ENCODE data around the gene OLFML1. TPM values are rescaled to one million over a fixed set of nuclear protein-coding genes. Genes with fewer than 3 reads are reported as not detected.

Gene OLFML1
- total and polyA plus RNA-seq, 2 of the 8 experiments (the other 6 are each of a cell fraction or from before 2014, with no cell fraction given) = 0.24 TPM; not detected in 1

- no peak for TF ChIP-seq SAP30 (IDR thresholded peaks at IDR 0.05; ENCODE audit: insufficient read depth, insufficient replicate concordance, low read length)
- no peak for TF ChIP-seq RNF2 (IDR thresholded peaks at IDR 0.05; ENCODE audit: borderline replicate concordance, low read depth, low read length, missing control alignments, poor library complexity, severe bottlenecking)
- TF ChIP-seq GTF2F1 (IDR thresholded peaks at IDR 0.05; ENCODE audit: borderline replicate concordance, low read depth, low read length) = no peak
- TF ChIP-seq NRF1 (IDR thresholded peaks at IDR 0.05; ENCODE audit: low read depth, low read length) = no peak
- TF ChIP-seq FOSL1 (IDR thresholded peaks at IDR 0.05; ENCODE audit: insufficient read depth, low read depth, low read length) = no peak
- no peak for TF ChIP-seq CHD2 (IDR thresholded peaks at IDR 0.05; ENCODE audit: low read length)
- no peak for TF ChIP-seq ASH2L (IDR thresholded peaks at IDR 0.05; ENCODE audit: low read length)
- no peak for TF ChIP-seq KDM4A (IDR thresholded peaks at IDR 0.05; ENCODE audit: low read depth, low read length, severe bottlenecking)
- Histone ChIP-seq H3K9me3 (ENCODE audit: insufficient read depth in 2 of 2, low read depth in 1 of 2, low read length in 1 of 2) (no peaks in the 10 kb centered on the region), H3K14ac (ENCODE audit: insufficient read length) (no peak overlapping the region), H4K8ac (ENCODE audit: extremely low read depth, insufficient read depth, low read length) (no peak overlapping the region), H2AK5ac (ENCODE audit: low read depth, low read length) (no peak overlapping the region), H4K91ac (replicated peaks; ENCODE audit: insufficient read length, low read length) (no peak overlapping the region), H3K4ac (replicated peaks; ENCODE audit: insufficient read length, low read depth, low read length) (no peak overlapping the region), H3K23ac (ENCODE audit: insufficient read length) (no peak overlapping the region), H2BK120ac (replicated peaks; ENCODE audit: low read depth, low read length) (no peak overlapping the region), H3K27me3 (replicated peaks in 1 of 4; ENCODE audit: control insufficient read depth in 3 of 4, extremely low read depth in 1 of 4, insufficient read depth in 3 of 4, low read length in 3 of 4) (no peaks in the 10 kb centered on the region), H3K56ac (replicated peaks; ENCODE audit: insufficient read length, low read depth, low read length) (no peak overlapping the region), H3K79me2 (ENCODE audit: control insufficient read depth in 1 of 2, insufficient read depth in 2 of 2, low read length in 2 of 2) (no peaks in the 10 kb centered on the region), H4K20me1 (replicated peaks in 1 of 2; ENCODE audit: control insufficient read depth in 1 of 2, insufficient read depth in 2 of 2, low read length in 2 of 2) (no peaks in the 10 kb centered on the region), H3K18ac (ENCODE audit: extremely low read depth, low read length) (no peak overlapping the region), H3K27ac (ENCODE audit: low read depth, low read length) (no peak overlapping the region), H3K23me2 (ENCODE audit: low read depth, low read length) (no peaks in the 10 kb centered on the region), H2BK5ac (ENCODE audit: low read depth, low read length) (no peak overlapping the region), H4K5ac (ENCODE audit: insufficient read length, low read depth, low read length) (no peak overlapping the region), H3K4me1 (replicated peaks in 1 of 4; ENCODE audit: control insufficient read depth in 3 of 4, insufficient read depth in 4 of 4, low read length in 3 of 4) (peaks cover 0 to 4% (median 1%) of the 10 kb centered on the region in 4 experiments; a peak in 3 of 7 replicates), H2BK20ac (ENCODE audit: low read length) (no peak overlapping the region), H3K4me2 (ENCODE audit: insufficient read depth in 1 of 2, low read depth in 2 of 2, low read length in 2 of 2) (no peak overlapping the region), H3K79me1 (ENCODE audit: low read depth, low read length) (no peaks in the 10 kb centered on the region), H3K36me3 (ENCODE audit: control insufficient read depth in 2 of 4, insufficient read depth in 4 of 4, low read length in 3 of 4) (no peaks in the 10 kb centered on the region), H2BK12ac (ENCODE audit: low read depth, low read length) (no peak overlapping the region), H2AFZ (ENCODE audit: low read length) (no peak overlapping the region), H2BK15ac (ENCODE audit: low read length) (no peak overlapping the region), H3K4me3 (ENCODE audit: extremely low read depth in 1 of 4, insufficient read depth in 2 of 4, low read depth in 3 of 4, low read length in 4 of 4) (no peak overlapping the region), H3K9ac (replicated peaks in 1 of 4; ENCODE audit: extremely low read depth in 1 of 4, low read depth in 3 of 4, low read length in 3 of 4) (no peak overlapping the region)
- ChIA-PET CTCF (ENCODE audit: partially characterized antibody) (interaction anchor here (0.7 to 2.1 kb wide), 8 partner anchors 8 to 208 kb away, joined by 3 to 9 read pairs (median 3); no protein-coding TSS in a partner anchor), POLR2A (ENCODE audit: partially characterized antibody) (no interaction called here)
- no peak for FAIRE-seq
- DNase-seq (ENCODE audit: low read depth in 1 of 2, low spot score in 2 of 2) = no peak
- WGBS, 2 experiments (ENCODE audit: extremely low coverage in 1 of 2, insufficient coverage in 1 of 2, insufficient read length in 1 of 2, insufficient replicate concordance in 2 of 2, low coverage in 1 of 2, low lambda C conversion rate in 2 of 2, missing lambda C conversion rate in 1 of 2) = 94% methylated on average over 2 of the region's 2 CpGs; no CpG with 5 or more reads in 1 of the 2 experiments
Measured at GRCh38 chr11:7486098-7486780, 933 bp downstream of the OLFML1 start.
